Keratinocyte (primary cell): ENCODE data around the gene PRDM8. TPM values are rescaled to one million over a fixed set of nuclear protein-coding genes. Genes with fewer than 3 reads are reported as not detected.

ENCODE experiments used
- DNase-seq: peaks from one replicate; pipeline ENCODE4 v3.0.0-alpha.2; 2011; ENCODE audit warnings: low read depth, missing footprints, low spot score
- FAIRE-seq: peaks from 2 replicates; lab custom pipeline; 2011; peaks lifted over from hg19 to GRCh38; lab: Jason Lieb, UNC
- H2AFZ ChIP-seq: 2 replicates; pipeline ENCODE4 v1.6.0; 2012; ENCODE audit warnings: low read length, control low read depth, inconsistent platforms; ENCODE audit not compliant: control insufficient read depth
- H3K27ac ChIP-seq: 2 replicates; pipeline ENCODE4 v1.5.1; 2011; ENCODE audit warnings: low read length; ENCODE audit not compliant: control insufficient read depth, insufficient read depth
- H3K27me3 ChIP-seq: 3 replicates; pipeline ENCODE4 v1.6.0; 2011; ENCODE audit warnings: low read length; ENCODE audit not compliant: control insufficient read depth, insufficient read depth; ENCODE audit errors: extremely low read depth
- H3K36me3 ChIP-seq, 2 experiments: 2 replicates in 1 of 2; 3 replicates in 1 of 2; pipeline ENCODE4 v1.5.1; 2011; ENCODE audit warnings: low read length in 2 of 2, mild to moderate bottlenecking in 1 of 2; ENCODE audit not compliant: control insufficient read depth in 2 of 2, insufficient read depth in 2 of 2; ENCODE audit errors: extremely low read depth in 1 of 2
- H3K4me1 ChIP-seq: 3 replicates; pipeline ENCODE4 v1.5.1; 2011; ENCODE audit warnings: low read length; ENCODE audit not compliant: control insufficient read depth, insufficient read depth; ENCODE audit errors: extremely low read depth
- H3K4me2 ChIP-seq: 3 replicates; pipeline ENCODE4 v1.6.0; 2011; ENCODE audit warnings: low read depth, low read length; ENCODE audit not compliant: control insufficient read depth, insufficient read depth; ENCODE audit errors: extremely low read depth
- H3K4me3 ChIP-seq, 3 experiments: fragments of 200-600 bp in 1 of 3; sonication (generic) in 1 of 3; 2 replicates in 2 of 3; 3 replicates in 1 of 3; pipeline ENCODE4 v1.5.1; 2011 to 2016; ENCODE audit warnings: low read length in 3 of 3, mild to moderate bottlenecking in 3 of 3, control low read depth in 2 of 3, inconsistent platforms in 1 of 3, low read depth in 1 of 3, mixed read lengths in 1 of 3, mixed run types in 1 of 3, moderate library complexity in 1 of 3; ENCODE audit not compliant: control insufficient read depth in 2 of 3, insufficient read depth in 2 of 3; ENCODE audit errors: extremely low read depth in 1 of 3
- H3K79me2 ChIP-seq: 2 replicates; pipeline ENCODE4 v1.6.0; 2012; ENCODE audit warnings: low read length; ENCODE audit not compliant: control insufficient read depth, insufficient read depth
- H3K9ac ChIP-seq: 3 replicates; pipeline ENCODE4 v1.6.0; 2011; ENCODE audit warnings: low read length; ENCODE audit not compliant: control insufficient read depth, insufficient read depth; ENCODE audit errors: extremely low read depth
- H3K9me1 ChIP-seq: 3 replicates; pipeline ENCODE4 v1.6.0; 2011; ENCODE audit warnings: low read length; ENCODE audit not compliant: control insufficient read depth, insufficient read depth; ENCODE audit errors: extremely low read depth
- H3K9me3 ChIP-seq: 2 replicates; pipeline ENCODE4 v1.5.1; 2012; ENCODE audit warnings: low read depth, low read length; ENCODE audit not compliant: control insufficient read depth
- H4K20me1 ChIP-seq: 3 replicates; pipeline ENCODE4 v1.6.0; 2011; ENCODE audit warnings: low read length; ENCODE audit not compliant: control insufficient read depth, insufficient read depth; ENCODE audit errors: extremely low read depth
- EZH2 ChIP-seq: IDR thresholded peaks from one replicate; pipeline ENCODE4 v1.6.1; 2012; ENCODE audit warnings: inconsistent platforms, mild to moderate bottlenecking, low read length, moderate library complexity
- dilution Hi-C: fragments of 300-500 bp; cut with MboI; formaldehyde crosslinking; loops from one replicate; pipeline ENCODE4 v1.7.0; 2020; ENCODE audit warnings: low sequenced_read_pairs; ENCODE audit not compliant: extremely low pct_ligation_motif_present
- polyA plus RNA-seq, 5 experiments: library from polyadenylated mRNA; depleted of rRNA in 3 of 5; stranded (reverse) in 3 of 5; stranded (forward) in 1 of 5; unstranded in 1 of 5; fragments of >200 nt; gene quantifications; 1 replicate in 1 of 5; 2 replicates in 3 of 5; 3 replicates in 1 of 5; pipeline versions ENCODE4 v1.2.1 to v1.2.3, GENCODE V29; 2011 to 2012; ENCODE audit warnings: missing spikeins in 2 of 5, low read depth in 1 of 5, low replicate concordance in 1 of 5
- TF ChIP-seq, protein P1 (sequence below), 3 experiments: IDR thresholded peaks in 1 of 3; conservative IDR thresholded peaks in 1 of 3; optimal IDR thresholded peaks in 1 of 3; 2 replicates in 2 of 3; 3 replicates in 1 of 3; pipeline versions ENCODE3 to v1.5.1; 2011; ENCODE audit warnings: low read length in 3 of 3, mild to moderate bottlenecking in 3 of 3, moderate library complexity in 2 of 3, control low read depth in 1 of 3, inconsistent platforms in 1 of 3; ENCODE audit not compliant: insufficient read depth in 2 of 3; ENCODE audit errors: extremely low read depth in 1 of 3

The PRDM8 gene
- polyA plus RNA-seq, 1 donor (not counting 4 experiments of a cell fraction or from before 2014, with no cell fraction given): 3.5 TPM

DNA sequence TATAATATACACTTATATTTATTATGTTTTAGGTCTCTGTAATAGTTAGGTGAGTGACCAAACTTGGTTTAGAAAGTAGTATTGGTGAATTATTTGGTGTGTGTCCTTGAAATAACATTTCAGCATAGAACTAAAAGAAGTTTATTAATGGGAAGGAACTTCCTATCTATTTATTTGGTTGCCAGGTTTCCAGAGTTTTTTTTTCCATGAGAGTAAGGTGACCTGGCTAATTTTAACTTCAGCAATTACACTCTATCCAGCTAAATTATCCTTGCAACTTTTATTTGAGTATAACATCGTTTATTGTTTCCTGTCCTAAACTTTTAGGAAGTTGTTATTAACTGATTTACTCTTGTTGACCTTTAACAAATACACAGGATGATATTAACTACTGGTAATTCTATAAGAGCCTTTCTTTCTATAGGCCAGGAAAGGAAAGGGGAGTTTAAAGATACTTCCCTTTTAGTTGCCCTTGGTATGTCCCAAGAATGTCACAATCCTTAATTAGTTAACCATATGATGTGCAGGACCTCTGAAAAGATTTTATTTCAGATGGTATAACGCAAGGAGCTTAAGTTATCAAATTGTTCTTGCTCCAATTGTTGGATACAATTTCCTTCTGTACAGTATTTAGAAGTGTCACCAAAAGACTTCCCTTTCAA, 18.9 kb downstream of the PRDM8 start:
- Histone ChIP-seq H3K9me1 (no peaks in the 10 kb centered on the region), H3K79me2 (no peaks in the 10 kb centered on the region), H3K36me3 (no peaks in the 10 kb centered on the region), H3K4me1 (peaks cover 11% of the 10 kb centered on the region), H3K4me3 (no peak overlapping the region), H4K20me1 (no peaks in the 10 kb centered on the region), H3K9ac (no peak overlapping the region), H3K9me3 (no peaks in the 10 kb centered on the region), H3K27me3 (peaks cover 17% of the 10 kb centered on the region), H3K4me2 (no peak overlapping the region), H2AFZ (no peak overlapping the region), H3K27ac (no peak overlapping the region)
- DNase-seq (no peak), FAIRE-seq (no peak)
- TF ChIP-seq, protein P1, sequence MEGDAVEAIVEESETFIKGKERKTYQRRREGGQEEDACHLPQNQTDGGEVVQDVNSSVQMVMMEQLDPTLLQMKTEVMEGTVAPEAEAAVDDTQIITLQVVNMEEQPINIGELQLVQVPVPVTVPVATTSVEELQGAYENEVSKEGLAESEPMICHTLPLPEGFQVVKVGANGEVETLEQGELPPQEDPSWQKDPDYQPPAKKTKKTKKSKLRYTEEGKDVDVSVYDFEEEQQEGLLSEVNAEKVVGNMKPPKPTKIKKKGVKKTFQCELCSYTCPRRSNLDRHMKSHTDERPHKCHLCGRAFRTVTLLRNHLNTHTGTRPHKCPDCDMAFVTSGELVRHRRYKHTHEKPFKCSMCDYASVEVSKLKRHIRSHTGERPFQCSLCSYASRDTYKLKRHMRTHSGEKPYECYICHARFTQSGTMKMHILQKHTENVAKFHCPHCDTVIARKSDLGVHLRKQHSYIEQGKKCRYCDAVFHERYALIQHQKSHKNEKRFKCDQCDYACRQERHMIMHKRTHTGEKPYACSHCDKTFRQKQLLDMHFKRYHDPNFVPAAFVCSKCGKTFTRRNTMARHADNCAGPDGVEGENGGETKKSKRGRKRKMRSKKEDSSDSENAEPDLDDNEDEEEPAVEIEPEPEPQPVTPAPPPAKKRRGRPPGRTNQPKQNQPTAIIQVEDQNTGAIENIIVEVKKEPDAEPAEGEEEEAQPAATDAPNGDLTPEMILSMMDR (optimal IDR thresholded peaks at IDR 0.05 in 1 of 3, IDR thresholded peaks at IDR 0.05 in 1 of 3, conservative IDR thresholded peaks at IDR 0.05 in 1 of 3; ENCODE audit: extremely low read depth in 1 of 3, insufficient read depth in 2 of 3, low read length in 3 of 3): no peak
- TF ChIP-seq EZH2: no peak
- dilution Hi-C loops: no loop called here

DNA sequence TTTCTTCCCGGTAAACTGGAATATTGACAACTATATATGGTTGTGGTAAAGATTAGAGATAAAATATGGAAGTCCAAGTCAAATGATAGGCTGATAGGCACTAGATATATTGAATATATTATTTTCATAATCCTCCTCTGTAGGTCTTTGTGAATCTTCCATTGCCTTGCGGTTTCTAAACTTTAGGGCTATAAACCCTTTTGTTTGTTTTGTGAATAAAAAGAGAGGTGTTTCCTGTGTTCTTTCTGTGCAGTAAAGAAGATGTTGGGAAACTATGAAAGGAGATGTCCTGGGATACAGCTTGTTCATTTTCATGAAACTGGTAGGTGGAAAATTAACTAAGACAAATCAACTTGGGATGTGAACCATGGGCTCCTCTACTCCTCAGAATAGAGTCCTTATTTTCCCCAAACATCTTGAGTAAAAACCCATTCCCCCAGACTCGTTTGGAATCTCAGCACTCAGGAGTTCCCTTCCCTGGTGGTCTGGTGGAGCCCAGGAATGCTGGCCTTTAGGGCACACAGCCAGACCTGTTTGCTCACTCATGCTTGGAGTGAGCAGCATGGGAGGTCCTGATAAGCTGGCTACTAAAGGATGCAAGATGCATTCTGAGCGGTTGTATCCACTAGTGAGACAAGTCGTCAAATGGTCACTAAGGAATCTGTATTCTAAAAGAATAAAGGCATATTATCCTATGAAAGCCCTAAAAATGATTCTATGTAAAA, 22.2 kb downstream of the PRDM8 start:
- Histone ChIP-seq H3K9ac (no peak overlapping the region), H3K27ac (no peak overlapping the region), H3K79me2 (no peaks in the 10 kb centered on the region), H3K9me3 (no peaks in the 10 kb centered on the region), H3K4me3 (no peak overlapping the region), H3K4me1 (no peaks in the 10 kb centered on the region), H4K20me1 (no peaks in the 10 kb centered on the region), H3K9me1 (no peaks in the 10 kb centered on the region), H3K27me3 (peaks cover 17% of the 10 kb centered on the region), H2AFZ (no peak overlapping the region), H3K36me3 (no peaks in the 10 kb centered on the region), H3K4me2 (no peak overlapping the region)
- dilution Hi-C loops: no loop called here
- FAIRE-seq (no peak), DNase-seq (no peak)
- no peak for TF ChIP-seq EZH2
- TF ChIP-seq, protein P1 (optimal IDR thresholded peaks at IDR 0.05 in 1 of 3, IDR thresholded peaks at IDR 0.05 in 1 of 3, conservative IDR thresholded peaks at IDR 0.05 in 1 of 3; ENCODE audit: extremely low read depth in 1 of 3, insufficient read depth in 2 of 3, low read length in 3 of 3): no peak
